Measurements from ENCODE around the gene DMRT3. TPM values are rescaled to one million over a fixed set of nuclear protein-coding genes. Genes with fewer than 3 reads are reported as not detected.

The DMRT3 gene
- total RNA-seq, 1 donor from 2014 or later: not detected

GRCh38 chr9:933356-933755 lies 43.1 kb upstream of the DMRT3 start:
- Histone ChIP-seq H3K4me1 (no peaks in the 10 kb centered on the region), H3K9me3 (no peaks in the 10 kb centered on the region), H3K4me3 (no peak overlapping the region), H3K27ac (no peak overlapping the region), H3K36me3 (no peaks in the 10 kb centered on the region), H3K27me3 (no peaks in the 10 kb centered on the region)
- TF ChIP-seq POLR2AphosphoS5 (IDR thresholded peaks at IDR 0.05; ENCODE audit: insufficient read depth in 1 of 2, low read depth in 1 of 2) (no peak), CTCF (IDR thresholded peaks at IDR 0.05) (no peak), POLR2A (IDR thresholded peaks at IDR 0.05) (no peak)
- no peak for DNase-seq (ENCODE audit: extremely low spot score in 2 of 2)
- intact Hi-C loops (cut with DNase I): loop anchor here (10.0 kb wide), 1 partner anchor 59 kb away; no protein-coding TSS in a partner anchor

GRCh38 chr9:935348-935965 lies 41.0 kb upstream of the DMRT3 start:
- Histone ChIP-seq H3K4me1 (no peaks in the 10 kb centered on the region), H3K27me3 (no peaks in the 10 kb centered on the region), H3K27ac (no peak overlapping the region), H3K36me3 (no peaks in the 10 kb centered on the region), H3K9me3 (no peaks in the 10 kb centered on the region), H3K4me3 (no peak overlapping the region)
- DNase-seq (ENCODE audit: extremely low spot score in 2 of 2): no peak
- no peak for TF ChIP-seq CTCF (IDR thresholded peaks at IDR 0.05)
- intact Hi-C loops (cut with DNase I): loop anchor here (10.0 kb wide), 1 partner anchor 61 kb away; no protein-coding TSS in a partner anchor

- intact Hi-C loops (cut with DNase I): no loop called here
These were observed 33.5 kb upstream of the DMRT3 start for GRCh38 chr9:942805-943580.

GRCh38 chr9:947985-948384 lies 28.5 kb upstream of the DMRT3 start:
- intact Hi-C loops (cut with DNase I): no loop called here
- DNase-seq (ENCODE audit: extremely low spot score in 2 of 2): no peak
- Histone ChIP-seq H3K9me3 (no peaks in the 10 kb centered on the region), H3K27me3 (no peaks in the 10 kb centered on the region), H3K27ac (no peak overlapping the region), H3K4me3 (no peak overlapping the region), H3K4me1 (no peaks in the 10 kb centered on the region), H3K36me3 (no peaks in the 10 kb centered on the region)
- TF ChIP-seq POLR2AphosphoS5 (IDR thresholded peaks at IDR 0.05; ENCODE audit: insufficient read depth in 1 of 2, low read depth in 1 of 2) (no peak), POLR2A (IDR thresholded peaks at IDR 0.05) (no peak)

More at GRCh38 chr9:942805-943580, 33.5 kb upstream of the DMRT3 start:
- H3K27ac ChIP-seq: no peak overlapping the region
- no peaks in the 10 kb centered on the region for H3K4me1 ChIP-seq
- no peaks in the 10 kb centered on the region for H3K27me3 ChIP-seq
- DNase-seq (ENCODE audit: extremely low spot score in 2 of 2): no peak
- TF ChIP-seq CTCF (IDR thresholded peaks at IDR 0.05): no peak
- TF ChIP-seq POLR2A (IDR thresholded peaks at IDR 0.05): no peak
- no peak for TF ChIP-seq POLR2AphosphoS5 (IDR thresholded peaks at IDR 0.05; ENCODE audit: insufficient read depth in 1 of 2, low read depth in 1 of 2)
- no peak overlapping the region for H3K4me3 ChIP-seq
- H3K36me3 ChIP-seq: no peaks in the 10 kb centered on the region
- no peaks in the 10 kb centered on the region for H3K9me3 ChIP-seq

GRCh38 chr9:948497-948896 lies 28.0 kb upstream of the DMRT3 start:
- Histone ChIP-seq H3K4me3 (no peak overlapping the region), H3K27me3 (no peaks in the 10 kb centered on the region), H3K4me1 (no peaks in the 10 kb centered on the region), H3K36me3 (no peaks in the 10 kb centered on the region), H3K9me3 (no peaks in the 10 kb centered on the region), H3K27ac (no peak overlapping the region)
- intact Hi-C loops (cut with DNase I): no loop called here
- TF ChIP-seq POLR2AphosphoS5 (IDR thresholded peaks at IDR 0.05; ENCODE audit: insufficient read depth in 1 of 2, low read depth in 1 of 2) (no peak), CTCF (IDR thresholded peaks at IDR 0.05) (no peak), POLR2A (IDR thresholded peaks at IDR 0.05) (no peak)
- DNase-seq (ENCODE audit: extremely low spot score in 2 of 2): no peak

Measured in vagina (tissue), 2 donors.